PC-3 (cell line): ENCODE data around the gene ZNF768. TPM values are rescaled to one million over a fixed set of nuclear protein-coding genes. Genes with fewer than 3 reads are reported as not detected.
"Not testable (repeated sequence)": the region's sequence is repeated elsewhere in the genome, so short reads cannot be mapped to it uniquely, and the experiment has no call there.

Source experiments
- ATAC-seq: fragments of 200-7000 bp; cut with Tn5 transposase; 2 replicates; pipeline ENCODE4 v1.9.1; 2020; ENCODE audit warnings: mild to moderate bottlenecking, moderate library complexity
- BruUV-seq: library from RNA; stranded (reverse); fragments of 400-500 nt; replicated peaks from 2 replicates; lab custom pipeline; 2021; lab: Mats Ljungman, UMichigan
- CTCF ChIA-PET: fragments of 300-600 bp; sonication (Branson Sonifier 250); formaldehyde crosslinking; loops from one replicate; lab custom pipeline; 2022; ENCODE audit warnings: antibody characterized with exemption; lab: Charles Lee
- POLR2A ChIA-PET: fragments of 300-600 bp; sonication (Branson Sonifier 250); formaldehyde crosslinking; loops from one replicate; lab custom pipeline; 2022; ENCODE audit warnings: antibody characterized with exemption; ENCODE audit not compliant: unreplicated experiment; lab: Charles Lee
- DNase-seq: peaks from one replicate; pipeline ENCODE4 v3.0.0-alpha.2; 2015
- H2AFZ ChIP-seq: fragments of 300-600 bp; sonication (generic); 2 replicates; pipeline ENCODE4 v1.6.0; 2016; ENCODE audit warnings: antibody characterized with exemption, low read length
- H3F3A ChIP-seq: fragments of 300-600 bp; sonication (generic); one replicate; pipeline ENCODE4 v1.6.0; 2017; ENCODE audit warnings: antibody characterized with exemption, low read length, control low read depth, mild to moderate bottlenecking; ENCODE audit not compliant: unreplicated experiment
- H3K27ac ChIP-seq: fragments of 300-600 bp; sonication (generic); 2 replicates; pipeline ENCODE4 v1.5.1; 2016; ENCODE audit warnings: mild to moderate bottlenecking, low read length
- H3K27me3 ChIP-seq: fragments of 300-600 bp; sonication (generic); 2 replicates; pipeline ENCODE4 v1.6.1; 2016; ENCODE audit warnings: low read length, mixed read lengths
- H3K36me3 ChIP-seq: fragments of 300-600 bp; sonication (generic); 2 replicates; pipeline ENCODE4 v1.6.1; 2016; ENCODE audit warnings: low read depth, mixed run types, low read length, mixed read lengths
- H3K4me1 ChIP-seq: fragments of 300-600 bp; sonication (generic); 2 replicates; pipeline ENCODE4 v1.5.1; 2016; ENCODE audit warnings: low read length; ENCODE audit not compliant: insufficient read depth
- H3K4me2 ChIP-seq: fragments of 300-600 bp; sonication (generic); 2 replicates; pipeline ENCODE4 v1.6.0; 2016; ENCODE audit warnings: low read length
- H3K4me3 ChIP-seq: fragments of 300-600 bp; sonication (generic); 2 replicates; pipeline ENCODE4 v1.5.1; 2016; ENCODE audit warnings: mild to moderate bottlenecking, low read length, mixed read lengths
- H3K79me2 ChIP-seq: fragments of 300-600 bp; sonication (generic); 2 replicates; pipeline ENCODE4 v1.6.1; 2017; ENCODE audit warnings: low read length, mixed read lengths
- H3K9ac ChIP-seq: fragments of 300-600 bp; sonication (generic); 2 replicates; pipeline ENCODE4 v1.6.0; 2016; ENCODE audit warnings: mild to moderate bottlenecking, low read length
- H3K9me2 ChIP-seq: fragments of 300-600 bp; sonication (generic); replicated peaks from 2 replicates; pipeline ENCODE4 v1.6.1; 2016; ENCODE audit warnings: mixed run types, low read length, mixed read lengths
- H3K9me3 ChIP-seq: fragments of 300-600 bp; sonication (generic); 2 replicates; pipeline ENCODE4 v1.6.1; 2016; ENCODE audit warnings: low read length, mixed read lengths
- H4K20me1 ChIP-seq: fragments of 300-600 bp; sonication (generic); 2 replicates; pipeline ENCODE4 v1.6.1; 2016; ENCODE audit warnings: low read length, mixed read lengths
- EZH2 ChIP-seq: fragments of 300-600 bp; sonication (generic); IDR thresholded peaks from one replicate; pipeline ENCODE4 v1.6.1; 2017; ENCODE audit warnings: antibody characterized with exemption, mild to moderate bottlenecking, low read length; ENCODE audit not compliant: unreplicated experiment
- EZH2phosphoT487 ChIP-seq: fragments of 300-600 bp; sonication (generic); IDR thresholded peaks from 2 replicates; pipeline ENCODE4 v1.6.1; 2018; ENCODE audit warnings: mild to moderate bottlenecking, antibody characterized with exemption, low read length, borderline replicate concordance
- intact Hi-C: fragments of 100-400 bp; cut with micrococcal nuclease; formaldehyde crosslinking; loops from 2 replicates; pipeline ENCODE4 v1.9.0; 2023
- total RNA-seq: library from RNA; depleted of rRNA; stranded (reverse); fragments of >200 nt; gene quantifications from 2 replicates; pipeline ENCODE4 v1.2.3, GENCODE V29; 2014
- TF ChIP-seq, protein P1 (sequence below): fragments of 300-600 bp; sonication (generic); conservative IDR thresholded peaks from 2 replicates; pipeline ENCODE4 v1.5.1; 2017; ENCODE audit warnings: antibody characterized with exemption, low read depth, mild to moderate bottlenecking, low read length

ZNF768 gene
- total RNA-seq, 1 experiment from 2014 or later = 31.2 TPM

DNA sequence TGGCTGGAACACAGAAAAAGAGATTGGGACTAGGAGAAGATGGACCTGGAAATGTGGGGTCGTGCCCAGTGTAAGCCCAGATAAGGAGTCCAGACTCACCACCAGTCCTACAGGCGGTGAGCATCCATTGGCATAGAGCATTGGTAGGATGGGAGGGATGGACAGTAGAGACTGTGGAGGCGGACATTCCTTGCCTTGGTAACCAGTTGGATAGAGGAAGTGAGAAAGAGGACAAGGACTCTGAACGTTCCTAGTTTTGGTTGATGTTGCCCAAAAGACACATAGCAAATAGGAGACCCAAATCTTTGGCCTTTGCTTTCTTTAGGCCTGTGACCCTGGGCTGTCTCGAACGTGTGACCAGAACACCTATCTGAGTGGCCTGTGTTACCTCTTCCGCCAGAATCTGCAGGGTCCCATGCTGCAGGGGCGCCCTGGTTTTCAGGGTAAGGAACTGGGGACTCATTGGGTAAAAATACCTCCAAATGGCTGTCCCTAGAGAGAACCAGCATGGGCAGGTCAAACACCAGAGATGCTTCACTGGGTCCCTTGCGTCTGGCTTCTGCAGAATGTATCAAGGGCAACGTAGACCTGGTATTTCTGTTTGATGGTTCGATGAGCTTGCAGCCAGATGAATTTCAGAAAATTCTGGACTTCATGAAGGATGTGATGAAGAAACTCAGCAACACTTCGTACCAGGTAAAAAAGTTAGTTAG lies 47.4 kb downstream of the ZNF768 start:
- Histone ChIP-seq H3K27ac (no peak overlapping the region), H3K9ac (no peak overlapping the region), H3K9me3 (no peaks in the 10 kb centered on the region), H3K4me3 (no peak overlapping the region), H2AFZ (no peak overlapping the region), H3K4me1 (no peaks in the 10 kb centered on the region), H3K4me2 (no peak overlapping the region), H3K36me3 (no peaks in the 10 kb centered on the region), H3K9me2 (no peaks in the 10 kb centered on the region), H3F3A (no peaks in the 10 kb centered on the region), H3K79me2 (no peaks in the 10 kb centered on the region), H3K27me3 (no peaks in the 10 kb centered on the region), H4K20me1 (no peaks in the 10 kb centered on the region)
- intact Hi-C loops = no loop called here
- POLR2A ChIA-PET = no interaction called here
- no TSS peak for BruUV-seq
- CTCF ChIA-PET = no interaction called here
- ATAC-seq (no peak), DNase-seq (no peak)
- TF ChIP-seq EZH2 (no peak), EZH2phosphoT487 (no peak)

- H3K4me1 ChIP-seq, CTCF ChIA-PET, BruUV-seq, H3K4me3 ChIP-seq, DNase-seq, H3K27me3 ChIP-seq, H3K9me3 ChIP-seq, H2AFZ ChIP-seq, intact Hi-C loops, H3K27ac ChIP-seq, H3K4me2 ChIP-seq, H3K36me3 ChIP-seq, H3F3A ChIP-seq, H4K20me1 ChIP-seq, ATAC-seq, POLR2A ChIA-PET, H3K9ac ChIP-seq, H3K79me2 ChIP-seq, H3K9me2 ChIP-seq: not testable (repeated sequence)
Measured at GRCh38 chr16:30477773-30478172, 48.6 kb downstream of the ZNF768 start.

DNA sequence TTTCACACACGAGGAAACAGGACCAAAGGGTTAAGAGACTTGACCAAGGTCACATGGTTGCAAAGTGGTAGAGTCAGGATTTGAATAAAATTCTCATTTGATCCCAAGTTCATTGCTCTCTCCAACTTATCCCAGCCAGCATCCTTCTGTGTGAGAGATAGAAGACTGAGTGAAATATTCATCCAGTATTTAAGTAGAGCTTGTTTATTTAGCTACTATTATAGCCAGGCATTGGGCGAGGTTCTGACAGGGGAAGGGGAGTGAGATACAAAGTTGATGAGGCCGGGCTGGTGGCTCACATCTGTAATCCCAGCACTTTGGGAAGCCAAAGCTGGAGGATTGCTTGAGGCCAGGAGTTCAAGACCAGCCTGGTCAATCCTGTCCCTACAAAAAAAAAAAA lies 49.4 kb downstream of the ZNF768 start:
- Histone ChIP-seq H3K4me2 (no peak overlapping the region), H3K4me3 (no peak overlapping the region), H3K79me2 (no peaks in the 10 kb centered on the region), H3K36me3 (no peaks in the 10 kb centered on the region), H3K4me1 (no peaks in the 10 kb centered on the region), H3F3A (no peaks in the 10 kb centered on the region), H3K9ac (no peak overlapping the region), H3K9me2 (no peaks in the 10 kb centered on the region), H2AFZ (no peak overlapping the region), H3K27me3 (no peaks in the 10 kb centered on the region), H4K20me1 (no peaks in the 10 kb centered on the region), H3K9me3 (no peaks in the 10 kb centered on the region), H3K27ac (no peak overlapping the region)
- ChIA-PET CTCF (interaction anchor here (0.6 kb wide), 1 partner anchor 37 kb away, joined by 3 read pairs; no protein-coding TSS in a partner anchor), POLR2A (no interaction called here)
- intact Hi-C loops = no loop called here
- TF ChIP-seq EZH2phosphoT487 (no peak), EZH2 (no peak)
- TF ChIP-seq, protein P1, sequence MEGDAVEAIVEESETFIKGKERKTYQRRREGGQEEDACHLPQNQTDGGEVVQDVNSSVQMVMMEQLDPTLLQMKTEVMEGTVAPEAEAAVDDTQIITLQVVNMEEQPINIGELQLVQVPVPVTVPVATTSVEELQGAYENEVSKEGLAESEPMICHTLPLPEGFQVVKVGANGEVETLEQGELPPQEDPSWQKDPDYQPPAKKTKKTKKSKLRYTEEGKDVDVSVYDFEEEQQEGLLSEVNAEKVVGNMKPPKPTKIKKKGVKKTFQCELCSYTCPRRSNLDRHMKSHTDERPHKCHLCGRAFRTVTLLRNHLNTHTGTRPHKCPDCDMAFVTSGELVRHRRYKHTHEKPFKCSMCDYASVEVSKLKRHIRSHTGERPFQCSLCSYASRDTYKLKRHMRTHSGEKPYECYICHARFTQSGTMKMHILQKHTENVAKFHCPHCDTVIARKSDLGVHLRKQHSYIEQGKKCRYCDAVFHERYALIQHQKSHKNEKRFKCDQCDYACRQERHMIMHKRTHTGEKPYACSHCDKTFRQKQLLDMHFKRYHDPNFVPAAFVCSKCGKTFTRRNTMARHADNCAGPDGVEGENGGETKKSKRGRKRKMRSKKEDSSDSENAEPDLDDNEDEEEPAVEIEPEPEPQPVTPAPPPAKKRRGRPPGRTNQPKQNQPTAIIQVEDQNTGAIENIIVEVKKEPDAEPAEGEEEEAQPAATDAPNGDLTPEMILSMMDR = no peak
- ATAC-seq (no peak), DNase-seq (no peak)
- BruUV-seq = no TSS peak
